GM19397 (cell line): ENCODE results near the gene RASL10A.

Source experiments
- ATAC-seq: cut with Tn5 transposase; IDR thresholded peaks from one replicate; pipeline ENCODE4 v1.9.1; 2021; ENCODE audit warnings: mild to moderate bottlenecking, moderate library complexity; ENCODE audit not compliant: unreplicated experiment

Gene RASL10A

DNA sequence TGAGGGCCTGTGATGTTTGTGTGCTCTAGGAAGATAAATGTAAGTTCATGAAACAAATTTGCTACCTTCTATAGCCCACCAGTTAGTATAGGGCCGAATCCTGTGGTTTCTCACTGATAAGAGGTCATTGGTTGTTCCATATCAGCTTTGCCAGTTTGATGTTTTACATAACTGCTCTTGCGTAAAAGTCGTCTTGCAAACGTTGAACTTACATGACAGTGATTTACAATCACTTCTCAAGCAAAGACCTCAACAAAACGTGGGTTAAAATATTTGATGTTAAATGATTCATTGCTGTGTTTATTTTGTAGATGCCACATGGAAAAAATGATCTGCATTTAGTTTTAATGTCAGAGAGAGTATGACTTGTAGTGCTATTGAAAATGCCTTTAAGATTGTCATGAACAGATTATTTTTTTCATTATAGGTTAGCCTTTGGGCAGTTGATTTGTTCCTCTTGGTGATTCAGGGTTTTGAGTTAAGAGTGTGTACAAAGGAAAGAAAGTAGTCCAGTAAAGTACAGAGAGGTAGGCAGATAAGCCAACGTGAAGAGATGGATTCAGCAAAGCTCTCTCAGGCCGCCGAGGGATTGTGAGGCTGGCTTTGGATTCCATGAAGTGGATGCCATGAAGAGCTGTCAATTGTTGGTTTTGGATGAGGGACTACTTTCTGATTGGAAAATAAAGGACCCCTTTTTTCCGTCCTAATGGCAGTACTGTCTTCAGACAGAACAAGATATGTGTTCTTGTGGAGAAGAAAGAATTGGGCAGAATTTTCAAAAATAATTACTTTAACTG is 44.8 kb downstream of the RASL10A start:
- no peak for ATAC-seq

DNA sequence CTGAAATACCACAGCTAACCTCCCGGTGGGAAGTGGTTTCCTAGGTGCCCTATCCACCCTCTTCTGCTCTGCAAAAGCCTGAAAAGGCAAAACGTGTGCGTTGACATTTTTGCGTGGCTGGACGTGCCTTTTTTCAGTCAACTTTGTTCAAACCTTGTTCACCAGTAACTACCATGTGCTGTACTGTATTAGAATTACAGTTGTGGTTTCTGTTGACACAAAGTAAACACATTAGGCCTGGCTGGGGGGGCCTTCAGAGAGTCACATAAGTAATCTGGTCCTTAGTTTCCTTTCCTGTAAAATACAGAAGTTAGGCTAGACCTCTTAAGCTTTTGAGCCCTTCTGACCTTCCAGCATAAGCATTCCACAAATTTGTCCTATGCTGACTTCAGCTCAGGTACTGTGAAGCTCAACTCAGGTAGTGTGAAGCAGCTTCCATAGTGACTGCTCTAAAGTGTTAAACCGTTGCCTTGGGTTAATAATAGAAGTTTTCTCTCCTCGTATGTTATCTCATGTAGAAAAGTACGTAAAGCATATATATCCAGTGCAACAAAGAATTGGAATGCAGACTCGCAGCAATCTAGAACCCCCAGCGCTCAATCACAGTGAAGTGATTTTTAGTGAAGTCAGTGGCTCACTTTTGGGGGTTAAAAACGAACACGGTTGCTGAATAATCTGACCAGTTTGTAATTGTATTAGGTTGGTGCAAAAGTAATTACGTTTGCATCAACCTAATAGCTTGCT is 45.6 kb downstream of the RASL10A start:
- ATAC-seq: no peak

- no peak for ATAC-seq
These were observed 46.3 kb downstream of the RASL10A start for GRCh38 chr22:29269230-29269604.

DNA sequence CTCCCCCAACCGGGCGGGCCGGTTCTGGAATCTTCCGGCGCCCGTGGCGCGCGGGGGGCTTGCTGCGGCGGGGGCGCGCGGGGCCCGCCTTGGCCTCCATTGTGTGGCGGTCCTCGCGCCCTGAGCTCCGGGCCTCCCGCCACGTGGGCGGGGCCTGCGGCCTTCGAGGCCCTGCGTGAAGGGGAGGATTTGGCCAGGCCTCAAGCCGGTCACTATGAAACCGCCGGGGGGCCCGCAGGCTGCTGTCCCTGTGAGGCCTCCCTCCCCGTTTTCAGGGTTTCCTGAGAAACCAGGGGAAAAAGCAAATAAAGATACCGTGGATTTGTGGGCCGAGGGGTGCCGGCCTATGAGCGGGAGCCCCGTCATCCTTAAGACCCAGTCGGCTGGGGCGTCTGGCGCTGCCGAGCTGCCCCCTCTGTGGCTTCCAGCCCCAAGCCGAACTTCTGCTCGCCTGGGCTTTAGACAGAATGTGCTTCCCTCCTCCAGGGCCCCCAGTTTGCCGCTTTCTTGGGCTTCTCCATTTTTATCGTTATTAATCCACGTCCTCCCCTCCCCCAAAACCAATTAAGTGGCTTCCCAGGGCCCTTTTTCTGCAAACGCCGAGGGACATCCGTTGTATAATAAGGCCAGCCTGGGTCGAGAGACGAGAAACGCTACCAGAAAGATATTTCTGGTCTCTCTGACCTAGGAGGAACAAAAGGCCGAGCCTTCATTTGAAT is 46.8 kb downstream of the RASL10A start:
- peak; percentile 25 for ATAC-seq

DNA sequence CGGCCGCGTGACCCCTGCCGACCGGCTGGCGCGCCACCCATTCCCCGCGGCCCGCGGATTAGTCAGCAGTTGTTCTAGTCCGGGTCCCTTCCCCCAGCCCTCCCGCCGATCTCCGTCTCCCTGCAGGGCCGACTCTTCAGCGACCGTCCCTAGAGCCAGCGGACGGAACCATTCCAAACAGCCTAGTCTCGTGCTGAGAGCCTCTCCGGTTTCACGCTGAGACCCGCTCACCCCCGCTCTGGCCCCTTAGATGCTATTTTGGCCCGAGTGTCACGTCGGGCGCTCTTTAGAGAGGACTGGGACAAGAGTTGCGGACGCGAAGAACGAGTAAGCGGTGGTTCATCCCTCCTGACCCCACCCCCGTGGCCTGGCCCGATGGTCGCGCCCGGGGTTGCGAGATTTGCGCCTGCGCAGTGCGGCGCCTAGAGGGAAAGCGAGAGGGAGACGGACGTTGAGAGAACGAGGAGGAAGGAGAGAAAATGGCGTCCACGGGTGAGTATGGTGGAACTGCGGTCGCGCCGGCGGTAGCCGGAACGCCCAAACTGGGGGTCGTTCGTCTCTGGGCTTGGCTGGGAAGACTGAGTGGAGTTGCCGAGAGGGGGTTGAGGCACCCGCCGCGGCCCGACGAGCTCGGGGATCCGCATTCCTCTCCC is 47.5 kb downstream of the RASL10A start, which contains the start of the genes EWSR1 and RHBDD3:
Gene EWSR1 (plus strand): TSS at position 411 of the 653 bp plus-strand sequence. CDS start 69 bp downstream, at position 480.
Gene RHBDD3 (minus strand): TSS at position 124 of the 653 bp plus-strand sequence. CDS start 2,355 bp downstream, outside the sequence.
- peak; percentile 68 for ATAC-seq

GRCh38 chr22:29267462-29267857 is 48.0 kb downstream of the RASL10A start:
- no peak for ATAC-seq

DNA sequence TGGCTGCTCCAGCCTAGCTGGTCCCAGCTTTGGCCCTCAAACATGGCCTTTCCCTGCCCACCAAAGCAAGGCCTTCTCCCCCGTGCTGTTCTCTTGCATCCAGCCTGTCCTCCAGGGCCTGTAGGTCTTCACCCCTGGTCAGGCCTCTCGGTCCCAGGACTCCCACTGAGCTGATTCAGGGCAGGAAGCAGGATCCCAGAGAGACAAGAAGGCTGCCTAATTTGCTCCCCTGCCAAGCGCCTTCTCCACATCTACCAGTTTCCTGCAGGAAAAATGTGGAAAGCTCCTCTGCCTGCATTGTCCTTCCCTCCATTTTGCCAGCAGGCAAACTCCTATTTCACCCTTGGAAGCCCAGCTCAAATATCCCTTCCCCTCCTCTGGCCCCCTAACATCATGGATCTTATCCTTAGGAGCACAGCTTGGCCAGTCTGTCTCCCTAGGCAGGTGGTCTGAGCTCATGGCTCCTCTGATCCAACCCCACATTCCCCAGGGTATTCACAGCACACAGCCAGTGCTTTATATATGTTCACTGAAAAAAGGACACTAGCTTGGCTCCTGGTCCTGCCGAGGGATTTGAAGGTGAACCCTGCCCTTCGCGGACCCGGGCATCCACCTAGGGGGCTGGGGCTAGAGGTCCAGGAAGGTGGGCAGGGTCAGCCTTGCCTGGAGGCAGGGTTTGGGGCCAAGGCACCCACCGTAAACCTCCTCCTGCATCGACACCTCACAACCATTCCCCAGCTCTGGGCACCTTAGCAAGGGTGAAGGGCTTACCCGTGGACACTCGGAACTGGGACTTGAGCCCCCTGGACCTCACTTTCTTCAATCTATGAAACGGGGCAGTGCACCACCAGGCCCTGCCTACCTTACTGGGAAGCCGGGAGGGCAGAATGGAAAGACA is 48.7 kb downstream of the RASL10A start:
- no peak for ATAC-seq

DNA sequence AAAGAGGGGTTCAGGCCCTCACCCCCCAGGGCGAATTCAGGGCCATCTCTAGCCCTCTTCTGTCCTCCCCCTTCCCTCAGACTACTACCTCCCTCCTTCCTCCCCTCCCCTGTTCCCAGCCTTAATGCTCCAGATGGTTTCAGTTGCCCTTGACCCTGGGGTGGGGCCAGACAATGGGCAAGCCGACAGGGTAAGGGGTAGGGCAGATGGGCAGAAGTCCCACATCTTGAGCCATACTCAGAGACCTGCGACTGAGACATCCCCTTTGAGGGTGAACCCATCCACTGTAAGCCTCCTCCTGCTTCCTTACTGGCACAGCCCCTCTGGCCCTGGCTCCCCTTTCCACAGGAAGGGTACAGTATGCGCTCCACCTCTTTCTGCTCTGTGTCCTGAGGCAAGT is 49.6 kb downstream of the RASL10A start:
- ATAC-seq: no peak

GRCh38 chr22:29265305-29265704 is 50.2 kb downstream of the RASL10A start:
- ATAC-seq: no peak

DNA sequence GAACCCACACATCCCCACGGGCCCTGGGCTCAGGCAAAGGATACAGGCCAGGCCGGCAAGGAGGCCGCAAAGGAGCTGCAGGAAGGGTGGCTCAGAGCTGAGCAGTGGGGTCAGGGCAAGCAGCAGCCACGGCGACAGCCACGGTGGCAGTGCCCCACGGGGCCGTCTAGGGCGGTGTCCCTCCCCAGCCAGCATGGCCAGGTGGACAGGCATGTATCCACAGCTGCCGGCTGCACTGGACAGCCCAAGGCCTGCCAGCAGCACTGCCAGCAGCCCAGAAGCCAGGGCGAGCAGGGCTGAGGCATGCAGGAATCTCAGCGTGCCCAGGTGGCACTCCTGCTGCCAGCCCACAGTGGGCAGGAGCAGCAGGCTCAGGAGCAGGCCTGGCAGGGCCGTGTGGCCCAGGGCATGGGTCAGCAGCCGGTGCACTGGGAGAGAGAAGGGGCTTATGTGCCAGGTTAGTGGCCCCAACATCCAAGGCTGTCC is 51.7 kb downstream of the RASL10A start:
- no peak for ATAC-seq
